HG02840 (cell line): Measurements from ENCODE around the gene LCNL1.
"Not testable (repeated sequence)": the region's sequence is repeated elsewhere in the genome, so short reads cannot be mapped to it uniquely, and the experiment has no call there.

Source experiments
- ATAC-seq: cut with Tn5 transposase; IDR thresholded peaks from one replicate; pipeline ENCODE4 v1.9.1; 2021; ENCODE audit warnings: mild to moderate bottlenecking, moderate library complexity, moderate number of reproducible peaks; ENCODE audit not compliant: unreplicated experiment, low FRiP score

LCNL1 gene

DNA sequence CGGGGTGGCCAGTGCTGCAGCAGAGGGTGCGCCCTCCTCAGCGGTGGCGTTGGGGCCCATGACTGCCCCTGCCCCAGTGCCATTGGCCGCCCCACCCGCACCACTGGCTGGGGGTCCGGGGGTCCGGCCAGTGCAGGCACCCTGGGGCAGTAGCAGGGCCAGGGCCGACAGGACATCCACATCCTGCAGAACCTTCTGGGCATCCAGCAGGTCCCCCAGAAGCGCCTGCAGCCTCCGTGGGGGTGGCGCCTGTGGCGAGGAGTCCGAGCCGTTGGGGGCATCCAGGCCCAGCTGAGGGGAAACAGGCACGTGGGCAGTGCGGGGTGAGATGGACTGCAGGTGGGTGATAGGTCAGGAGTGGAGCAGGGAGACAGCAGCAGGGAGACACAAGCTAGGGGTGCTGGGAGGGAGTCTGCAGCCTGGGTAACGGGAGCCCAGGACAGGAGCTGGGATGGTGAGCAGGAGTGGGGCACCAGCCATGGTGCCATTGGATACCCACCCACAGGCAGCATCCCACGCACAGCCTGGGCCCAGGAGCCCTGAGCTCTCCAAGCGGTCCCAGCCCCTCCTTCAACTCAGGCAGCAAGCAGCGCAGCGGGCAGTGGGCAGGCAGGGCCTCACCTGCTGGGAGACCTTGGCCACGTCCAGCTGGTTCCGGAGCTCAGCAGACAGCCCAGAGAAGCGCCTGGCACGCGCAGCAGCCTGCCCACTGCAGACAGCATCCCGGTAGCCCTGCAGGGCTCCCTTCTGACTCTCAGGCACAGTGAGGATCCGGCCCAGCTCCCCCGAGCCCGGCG lies 38.2 kb downstream of the LCNL1 start:
- ATAC-seq, result no peak

DNA sequence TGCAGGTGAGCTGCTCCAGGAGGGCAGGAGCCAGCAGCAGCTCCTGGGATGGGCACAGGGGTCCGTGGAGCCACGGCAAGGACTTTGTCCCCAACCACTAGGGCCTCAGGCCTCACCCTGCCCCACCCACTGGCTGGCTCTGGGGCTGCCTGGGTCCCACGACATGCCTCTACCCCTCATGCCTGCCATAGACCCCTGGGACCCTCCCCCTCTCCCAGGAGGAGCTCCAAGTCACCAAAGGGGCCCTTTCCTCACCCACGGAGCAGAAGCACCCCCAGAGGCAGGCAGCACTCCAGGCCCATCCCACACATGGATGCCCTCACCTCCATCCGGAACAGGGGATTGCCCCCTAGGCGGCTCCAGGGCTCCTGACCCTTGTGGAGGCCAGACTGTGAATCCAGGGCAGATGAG lies 38.8 kb downstream of the LCNL1 start:
- no peak for ATAC-seq

DNA sequence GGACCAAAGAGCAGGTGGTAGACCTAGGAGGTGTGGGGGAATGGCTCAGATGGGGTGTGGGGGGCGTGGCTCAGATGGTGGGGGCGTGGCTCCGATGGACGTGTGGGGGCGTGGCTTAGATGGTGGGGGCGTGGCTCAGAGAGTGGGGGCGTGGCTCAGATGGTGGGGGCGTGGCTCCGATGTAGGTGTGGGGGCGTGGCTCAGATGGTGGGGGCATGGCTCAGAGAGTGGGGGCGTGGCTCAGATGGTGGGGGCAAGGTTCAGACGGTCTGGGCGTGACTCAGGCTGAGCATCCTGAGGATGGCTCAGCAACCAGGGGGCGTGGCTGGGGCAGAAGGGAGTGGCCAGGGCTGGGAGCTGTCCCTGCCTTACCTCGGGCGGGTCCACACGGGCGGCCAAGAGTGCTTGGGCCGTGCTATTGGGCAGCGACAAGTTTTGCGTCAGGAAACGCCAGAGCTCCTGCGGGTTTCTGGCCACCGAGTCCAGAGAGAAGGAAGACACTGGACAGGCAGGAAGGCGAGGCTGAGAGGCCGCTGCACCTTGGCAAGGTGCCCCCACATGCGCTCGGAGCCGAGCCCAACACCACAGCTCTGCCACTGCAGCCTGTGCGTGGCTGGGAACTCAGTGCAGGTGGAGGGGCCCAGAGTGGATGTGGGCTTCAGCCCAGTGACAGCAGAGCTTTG lies 39.3 kb downstream of the LCNL1 start:
- no peak for ATAC-seq

- ATAC-seq, result no peak
Observed at GRCh38 chr9:137022662-137023008, 39.8 kb downstream of the LCNL1 start.

DNA sequence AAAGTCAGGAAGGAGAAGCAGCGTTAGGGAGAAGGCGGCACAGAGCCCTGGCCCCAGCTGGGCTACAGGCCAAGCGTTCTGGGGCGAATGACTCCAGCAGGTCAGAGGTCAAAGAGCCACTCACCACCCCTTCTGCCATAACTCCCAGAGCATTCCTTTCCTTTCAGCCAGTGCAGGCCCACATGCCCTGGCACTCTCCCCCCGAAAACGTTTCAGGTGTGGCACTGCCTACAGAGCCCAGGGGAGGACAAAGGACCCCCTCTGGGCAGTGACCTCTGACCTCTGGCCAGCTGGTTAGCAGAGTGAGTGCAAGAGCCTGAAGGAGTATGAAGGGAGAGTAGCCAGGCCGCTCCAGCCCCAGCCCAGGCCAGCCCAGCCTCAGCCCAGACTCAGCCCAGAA lies 40.4 kb downstream of the LCNL1 start:
- ATAC-seq, result no peak

DNA sequence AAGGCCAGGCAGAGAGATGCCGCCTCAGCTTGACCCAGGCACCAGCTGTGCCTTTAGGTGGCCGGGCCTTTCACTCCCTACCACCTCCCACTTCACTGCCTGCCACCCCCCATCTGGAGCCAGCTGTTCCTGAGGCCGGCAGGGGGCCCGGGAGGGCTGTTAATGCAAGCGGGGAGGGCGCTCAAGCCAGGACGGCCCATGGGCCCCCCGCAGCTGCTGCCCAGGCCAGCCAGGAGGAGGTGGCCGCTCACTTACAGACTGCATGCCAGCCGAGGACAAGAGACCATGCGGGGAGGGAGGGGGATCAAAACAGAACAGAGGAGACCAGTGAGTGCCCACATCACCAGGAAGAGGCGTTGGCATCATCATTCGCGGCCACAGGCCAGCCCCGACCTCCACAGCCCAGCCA lies 40.8 kb downstream of the LCNL1 start:
- no peak for ATAC-seq

DNA sequence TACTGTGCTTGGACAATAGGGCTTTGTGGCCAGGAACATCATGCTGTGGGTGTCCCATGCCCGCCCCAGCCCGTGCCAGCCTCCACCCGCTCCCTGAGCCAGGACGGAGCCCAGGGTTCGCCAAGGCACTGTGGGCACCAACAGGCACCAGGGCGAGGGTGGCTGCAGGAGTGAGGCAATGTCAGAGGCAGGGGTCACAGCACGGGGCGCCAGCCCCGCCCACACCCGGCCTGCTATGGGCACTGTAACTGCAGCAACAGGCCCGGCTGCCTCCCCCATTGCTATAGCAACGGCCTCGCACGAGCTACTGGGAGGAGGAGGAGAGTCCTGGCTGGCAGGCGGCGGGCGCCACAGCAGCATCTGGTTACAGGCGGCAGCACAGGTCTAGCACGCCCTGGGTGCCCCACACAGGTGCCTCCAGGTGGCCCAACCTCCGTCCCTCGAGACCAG lies 42.7 kb downstream of the LCNL1 start:
- no peak for ATAC-seq

DNA sequence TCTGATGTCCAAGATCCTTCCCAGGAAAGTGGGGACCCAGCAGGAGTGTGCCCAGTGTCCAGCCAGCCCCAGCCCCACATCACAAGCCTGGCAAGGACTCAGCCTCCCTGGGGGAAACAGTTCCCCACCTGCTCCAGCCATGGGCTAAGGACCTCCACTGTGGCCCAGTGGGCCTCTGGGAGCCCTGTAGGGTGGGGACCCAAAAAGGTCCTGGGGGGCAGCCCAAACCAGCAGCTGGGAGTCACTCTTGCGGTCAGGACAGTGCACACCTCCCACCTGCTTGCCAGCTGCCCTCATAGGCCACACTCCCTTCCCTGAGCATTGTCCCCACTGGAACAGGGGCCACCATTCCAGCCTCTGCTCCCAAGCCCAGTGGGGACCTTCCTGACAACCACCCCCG lies 43.6 kb downstream of the LCNL1 start:
- ATAC-seq, result no peak

DNA sequence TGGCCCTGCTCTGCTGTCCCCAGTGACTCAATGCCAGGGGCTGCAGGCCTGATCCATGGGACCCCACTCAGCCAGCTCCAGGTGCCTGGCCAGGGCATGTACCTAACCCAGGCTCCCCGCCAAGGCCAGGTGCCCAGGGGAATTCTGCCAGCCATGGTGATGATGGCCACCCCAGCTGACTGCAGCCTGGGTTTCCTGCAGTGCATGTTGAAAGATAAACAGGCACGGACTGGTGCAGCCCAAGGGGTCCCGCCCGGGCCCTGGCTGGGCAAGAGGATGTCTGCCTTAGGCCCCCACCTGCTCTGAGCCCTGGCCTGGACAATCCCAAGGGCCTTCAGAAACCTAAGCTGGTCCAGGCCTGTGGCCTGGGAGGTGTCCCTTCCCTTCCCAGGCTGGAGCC lies 44.0 kb downstream of the LCNL1 start:
- ATAC-seq, result no peak

DNA sequence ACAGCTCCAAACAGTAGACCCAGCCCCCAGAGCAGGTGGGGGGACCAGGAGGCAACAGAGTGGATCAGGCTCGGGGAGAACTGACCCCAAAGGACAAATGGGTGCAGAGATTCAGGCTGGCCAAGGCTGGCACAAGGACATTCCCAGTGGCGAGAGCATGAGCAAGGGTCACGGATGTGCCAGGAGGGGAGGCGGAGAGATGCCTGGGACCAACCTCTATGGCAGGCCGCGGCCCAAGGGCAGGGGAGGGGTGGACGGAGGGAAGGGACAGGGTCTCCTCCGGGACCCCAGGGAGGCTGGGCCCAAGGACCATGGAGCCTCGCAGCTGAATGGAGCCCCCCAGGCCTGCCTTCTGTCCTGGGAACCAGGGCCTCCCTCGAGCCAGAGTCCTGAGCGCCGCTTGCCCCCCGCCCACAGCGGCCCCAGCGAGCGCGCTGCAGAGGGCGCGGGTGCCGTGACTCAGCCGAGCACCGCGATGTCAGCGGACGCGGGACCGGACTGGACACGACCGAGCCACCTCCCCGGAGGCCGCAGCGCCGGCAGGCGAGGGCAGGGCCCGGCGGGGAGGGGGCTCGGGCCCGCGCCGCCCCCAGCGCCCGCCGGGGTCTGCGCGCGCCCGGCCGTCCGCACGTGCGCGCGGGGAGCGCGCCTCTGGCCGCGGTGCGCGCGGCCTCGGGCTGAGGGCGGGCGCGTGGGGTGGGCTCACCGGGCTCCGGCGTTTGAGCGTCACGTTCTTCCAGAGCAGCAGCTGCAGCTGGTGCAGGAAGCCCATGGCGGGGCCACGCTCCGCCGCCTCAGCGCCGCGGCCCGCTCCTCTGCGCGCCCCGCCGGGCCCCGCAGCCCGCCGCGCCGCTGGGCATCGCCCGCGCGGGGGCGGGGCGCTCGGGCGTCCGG lies 44.8 kb downstream of the LCNL1 start, which contains the start of gene ABCA2:
ABCA2 (minus strand) TSS at position 869 of the 894 bp plus-strand sequence; CDS start at position 772, 97 bp downstream.
- no peak for ATAC-seq

GRCh38 chr9:137028263-137029057 lies 45.7 kb downstream of the LCNL1 start:
- ATAC-seq, result no peak

DNA sequence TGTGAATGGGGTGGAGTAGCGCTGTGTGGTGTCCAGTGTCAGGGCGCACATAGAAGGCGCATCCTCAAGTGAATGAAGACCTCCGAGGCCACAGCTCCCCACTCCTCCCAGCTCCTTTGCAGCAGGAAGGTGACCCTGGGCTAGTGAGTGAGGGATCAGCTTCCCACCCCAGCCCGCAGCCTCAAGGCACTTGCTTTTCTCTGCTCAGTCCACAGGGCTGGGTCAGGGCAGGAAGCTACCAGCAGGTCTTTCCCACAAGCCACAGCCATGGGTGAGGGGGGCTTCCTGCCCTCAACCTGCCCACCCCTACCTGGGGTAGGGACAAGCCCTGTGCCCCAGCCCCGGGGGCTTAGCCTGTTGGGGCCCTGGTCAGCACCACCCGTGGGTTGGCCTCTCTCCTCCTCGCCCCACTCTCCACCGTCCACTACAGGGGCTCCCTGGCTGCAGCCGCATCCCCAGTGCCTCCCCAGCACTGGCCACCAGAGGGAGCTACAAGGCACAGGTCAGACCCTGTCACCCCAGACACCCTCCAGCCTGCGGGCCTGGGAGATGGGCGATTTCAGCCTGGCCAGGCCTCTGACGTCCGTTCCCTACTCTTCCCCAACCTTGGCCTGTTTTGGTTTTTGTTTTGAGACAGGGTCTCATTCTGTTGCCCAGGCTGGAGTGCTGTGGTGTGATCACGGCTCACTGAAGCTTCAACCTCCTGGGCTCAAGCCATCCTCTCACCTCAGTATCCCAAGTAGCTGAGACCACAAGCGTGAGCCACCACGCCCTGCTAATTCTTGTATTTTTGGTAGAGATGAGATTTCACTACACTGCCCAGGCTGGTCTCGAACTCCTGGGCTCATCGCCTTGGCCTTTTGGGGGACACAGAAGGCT lies 46.5 kb downstream of the LCNL1 start:
- no peak for ATAC-seq

GRCh38 chr9:137030006-137030405 lies 47.2 kb downstream of the LCNL1 start:
- no peak for ATAC-seq

GRCh38 chr9:137030538-137031527 lies 48.0 kb downstream of the LCNL1 start:
- ATAC-seq, result no peak

DNA sequence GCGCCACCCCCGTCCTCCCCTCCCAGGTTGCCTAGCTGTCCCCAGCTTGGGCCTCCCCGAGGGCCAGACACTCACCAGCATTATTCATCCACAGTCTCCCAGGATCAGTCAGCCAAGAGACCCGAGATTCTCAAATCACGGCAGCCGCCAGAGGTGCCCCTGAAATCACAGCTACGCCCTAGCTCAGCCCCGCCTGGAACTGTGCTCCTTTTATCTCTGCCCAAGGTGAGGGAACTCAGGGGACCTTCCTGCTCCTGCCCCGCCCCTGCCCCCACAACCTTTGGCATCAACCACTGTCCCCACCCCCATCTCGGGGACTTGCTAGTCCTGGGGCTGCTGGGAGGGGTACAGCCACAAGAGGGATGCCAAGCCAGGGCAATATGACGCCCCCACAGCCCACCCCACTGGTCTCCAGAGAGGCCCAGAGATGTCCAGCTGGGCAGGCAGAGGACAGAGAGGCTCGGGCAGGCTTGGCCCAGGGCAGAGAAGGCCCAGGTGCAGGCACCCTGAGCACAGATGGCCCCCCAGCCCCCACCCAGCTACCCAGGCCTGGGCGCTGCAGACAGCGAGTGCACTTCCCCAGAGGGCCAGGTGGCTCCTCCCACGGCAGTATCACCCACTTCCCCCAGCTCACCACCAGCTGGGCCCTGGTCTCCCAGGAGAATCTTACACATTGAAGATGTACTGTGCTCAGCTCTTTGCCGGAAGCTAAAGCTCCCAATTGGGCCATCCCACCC lies 49.3 kb downstream of the LCNL1 start, which contains the start of gene FUT7:
FUT7 (minus strand) TSS at position 185 of the 737 bp plus-strand sequence; CDS start at position 88, 97 bp downstream.
- no peak for ATAC-seq

DNA sequence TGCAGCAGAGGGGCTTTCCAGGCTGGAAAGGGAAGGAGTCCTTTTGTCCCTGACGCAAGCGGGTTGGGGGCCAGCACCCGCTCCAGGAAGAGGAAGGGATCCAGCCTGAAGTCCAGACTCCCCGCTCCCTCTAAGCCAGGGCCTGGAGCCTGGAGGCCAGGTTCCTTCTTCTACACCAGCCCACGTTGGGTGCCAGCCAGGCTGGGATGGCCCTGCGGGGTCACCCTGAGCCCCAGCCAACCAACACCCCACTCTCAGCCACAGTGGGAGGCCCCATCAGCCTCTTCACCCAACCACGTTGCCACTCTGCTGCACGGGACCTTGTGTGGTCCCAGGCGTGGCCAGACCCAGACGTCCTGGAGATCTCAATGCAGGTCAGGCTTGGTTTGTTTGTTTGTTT lies 50.1 kb downstream of the LCNL1 start:
- ATAC-seq, result no peak

DNA sequence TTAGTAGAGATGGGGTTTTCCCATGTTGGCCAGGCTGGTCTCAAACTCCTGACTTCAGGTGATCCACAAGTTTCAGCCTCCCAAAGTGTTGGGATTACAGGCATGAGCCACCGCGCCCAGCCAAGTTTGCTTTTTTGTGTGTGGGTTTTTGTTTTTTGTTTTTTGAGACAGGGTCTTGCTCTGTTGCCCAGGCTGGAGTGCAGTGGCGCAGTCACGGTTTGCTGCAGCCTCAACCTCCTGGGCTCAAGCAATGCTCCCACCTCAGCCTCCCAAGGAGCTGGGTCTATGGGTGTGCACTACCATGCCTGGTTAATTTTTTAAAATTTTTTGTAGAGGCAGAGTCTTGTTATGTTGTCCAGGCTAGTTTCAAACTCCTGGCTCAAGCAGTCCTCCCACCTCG lies 50.7 kb downstream of the LCNL1 start:
- not testable (repeated sequence) for ATAC-seq
